Tibial artery (tissue), 4 donors: ENCODE results near the gene CALHM3.

ENCODE experiments used
- DNase-seq, 2 donors: peaks; one replicate each; pipeline ENCODE4 v3.0.0-alpha.2; 2019
- H3K27ac ChIP-seq, 2 donors: fragments of 200-600 bp; sonication (generic) in 1 of 2; 1 replicate in 1 of 2; 2 replicates in 1 of 2; pipeline ENCODE4 v1.5.1; 2018 to 2019; ENCODE audit warnings: mild to moderate bottlenecking in 1 of 2
- H3K27me3 ChIP-seq, 2 donors: fragments of 200-600 bp; sonication (generic) in 1 of 2; one replicate each; pipeline versions ENCODE4 v1.5.1 to v1.6.0; 2016 to 2019
- H3K36me3 ChIP-seq, 3 donors: fragments of 200-600 bp; sonication (generic) in 2 of 3; one replicate each; pipeline ENCODE4 v1.5.1; 2016 to 2019; ENCODE audit warnings: mild to moderate bottlenecking in 2 of 3
- H3K4me1 ChIP-seq, 4 donors: fragments of 200-600 bp; sonication (generic) in 2 of 4; 1 replicate in 3 of 4; 2 replicates in 1 of 4; pipeline ENCODE4 v1.5.1; 2016 to 2019
- H3K4me3 ChIP-seq, 2 donors: fragments of 200-600 bp; sonication (generic) in 1 of 2; 1 replicate in 1 of 2; 2 replicates in 1 of 2; pipeline ENCODE4 v1.5.1; 2018 to 2019; ENCODE audit warnings: mild to moderate bottlenecking in 2 of 2
- H3K9me3 ChIP-seq, 3 donors: fragments of 200-600 bp; sonication (generic) in 1 of 3; one replicate each; pipeline ENCODE4 v1.5.1; 2016 to 2019
- CTCF ChIP-seq, 2 experiments: fragments of 200-600 bp in 1 of 2; fragments of 450-650 bp in 1 of 2; IDR thresholded peaks; one replicate each; pipeline ENCODE4 v1.5.1; 2017 to 2019; ENCODE audit warnings: antibody characterized with exemption in 2 of 2, mild to moderate bottlenecking in 1 of 2, moderate library complexity in 1 of 2
- intact Hi-C: fragments of 100-400 bp; cut with DNase I; formaldehyde crosslinking; loops from one replicate; pipeline ENCODE4 v1.15.0; 2023; ENCODE audit warnings: low total_unique reads

The CALHM3 gene

GRCh38 chr10:103470761-103471653, 8.0 kb downstream of the CALHM3 start:
- no peak for TF ChIP-seq CTCF (IDR thresholded peaks at IDR 0.05)
- no peaks in the 10 kb centered on the region for H3K9me3 ChIP-seq
- H3K4me3 ChIP-seq: no peak overlapping the region
- intact Hi-C loops: no loop called here
- DNase-seq: peak in 1 of 2 donors; percentile 54
- peaks cover 0 to 10% of the 10 kb centered on the region in 2 donors for H3K27me3 ChIP-seq
- H3K36me3 ChIP-seq: no peaks in the 10 kb centered on the region
- no peak overlapping the region for H3K27ac ChIP-seq
- no peaks in the 10 kb centered on the region for H3K4me1 ChIP-seq

- Histone ChIP-seq H3K27me3 (peaks cover 0 to 10% of the 10 kb centered on the region in 2 donors), H3K4me3 (no peak overlapping the region), H3K4me1 (no peaks in the 10 kb centered on the region), H3K9me3 (no peaks in the 10 kb centered on the region), H3K36me3 (no peaks in the 10 kb centered on the region), H3K27ac (no peak overlapping the region)
- no peak for DNase-seq
- TF ChIP-seq CTCF (IDR thresholded peaks at IDR 0.05): no peak
- intact Hi-C loops: no loop called here
These were observed 9.8 kb downstream of the CALHM3 start for GRCh38 chr10:103469201-103469600.

- no peak overlapping the region for H3K27ac ChIP-seq
- no peak for TF ChIP-seq CTCF (IDR thresholded peaks at IDR 0.05)
- H3K27me3 ChIP-seq: peaks cover 0 to 6% of the 10 kb centered on the region in 2 donors
- DNase-seq: no peak
- H3K4me1 ChIP-seq: no peaks in the 10 kb centered on the region
- H3K4me3 ChIP-seq: no peak overlapping the region
- intact Hi-C loops: no loop called here
- H3K9me3 ChIP-seq: no peaks in the 10 kb centered on the region
- H3K36me3 ChIP-seq: no peaks in the 10 kb centered on the region
These were observed 11.6 kb downstream of the CALHM3 start for GRCh38 chr10:103467406-103467805.

- TF ChIP-seq CTCF (IDR thresholded peaks at IDR 0.05): no peak
- Histone ChIP-seq H3K36me3 (no peaks in the 10 kb centered on the region), H3K4me1 (no peaks in the 10 kb centered on the region), H3K27me3 (peaks cover 0 to 2% of the 10 kb centered on the region in 2 donors), H3K9me3 (no peaks in the 10 kb centered on the region), H3K4me3 (no peak overlapping the region), H3K27ac (no peak overlapping the region)
- intact Hi-C loops: no loop called here
- no peak for DNase-seq
These were observed 12.3 kb downstream of the CALHM3 start for GRCh38 chr10:103466734-103467133.

GRCh38 chr10:103465411-103466179, 13.4 kb downstream of the CALHM3 start:
- H3K4me1 ChIP-seq: no peaks in the 10 kb centered on the region
- H3K36me3 ChIP-seq: no peaks in the 10 kb centered on the region
- H3K27me3 ChIP-seq: no peaks in the 10 kb centered on the region
- no peak for DNase-seq
- H3K4me3 ChIP-seq: no peak overlapping the region
- TF ChIP-seq CTCF (IDR thresholded peaks at IDR 0.05): no peak
- intact Hi-C loops: no loop called here
- no peak overlapping the region for H3K27ac ChIP-seq
- no peaks in the 10 kb centered on the region for H3K9me3 ChIP-seq
